Heart right ventricle (tissue), 16 donors: ENCODE measurements around the gene DIO3. TPM values are rescaled to one million over a fixed set of nuclear protein-coding genes. Genes with fewer than 3 reads are reported as not detected.

Source experiments
- ATAC-seq, 8 donors: fragments of 200-7000 bp; cut with Tn5 transposase; one replicate each; pipeline ENCODE4 v1.9.1; 2020; ENCODE audit warnings: mild to moderate bottlenecking in 8 of 8, moderate library complexity in 8 of 8, moderate number of reproducible peaks in 1 of 8
- DNase-seq, 2 donors: peaks; one replicate each; pipeline ENCODE4 v3.0.0-alpha.2; 2020
- H3K27ac ChIP-seq, 10 donors: fragments of 200-600 bp; sonication (generic) in 2 of 10; one replicate each; pipeline versions ENCODE4 v1.5.0 to v1.8.0; 2020 to 2022; ENCODE audit warnings: mild to moderate bottlenecking in 3 of 10
- H3K27me3 ChIP-seq, 7 donors: fragments of 200-600 bp; one replicate each; pipeline ENCODE4 v1.8.0; 2021 to 2022; ENCODE audit warnings: mild to moderate bottlenecking in 2 of 7
- H3K36me3 ChIP-seq, 9 donors: fragments of 200-600 bp; sonication (generic) in 1 of 9; one replicate each; pipeline versions ENCODE4 v1.5.0 to v1.8.0; 2020 to 2022; ENCODE audit warnings: mild to moderate bottlenecking in 2 of 9
- H3K4me1 ChIP-seq, 9 donors: fragments of 200-600 bp; sonication (generic) in 1 of 9; one replicate each; pipeline versions ENCODE4 v1.5.0 to v1.8.0; 2020 to 2022; ENCODE audit warnings: mild to moderate bottlenecking in 4 of 9
- H3K4me3 ChIP-seq, 10 donors: fragments of 200-600 bp; sonication (generic) in 2 of 10; one replicate each; pipeline versions ENCODE4 v1.5.0 to v1.8.0; 2020 to 2022; ENCODE audit warnings: mild to moderate bottlenecking in 7 of 10, moderate library complexity in 2 of 10
- H3K9me3 ChIP-seq, 11 donors: fragments of 200-600 bp in 10 of 11; sonication (generic) in 2 of 11; one replicate each; pipeline versions ENCODE4 v1.5.0 to v1.8.0; 2013 to 2022; ENCODE audit warnings: mild to moderate bottlenecking in 2 of 11, control low read depth in 1 of 11, moderate library complexity in 1 of 11
- CTCF ChIP-seq, 9 donors: fragments of 200-600 bp; sonication (generic) in 2 of 9; IDR thresholded peaks; one replicate each; pipeline versions ENCODE4 v1.5.0 to v1.8.0; 2021 to 2022; ENCODE audit warnings: antibody characterized with exemption in 9 of 9, mild to moderate bottlenecking in 5 of 9, moderate library complexity in 1 of 9
- WGBS, 2 donors: extraction: QIAGEN DNeasy Blood & Tissue Kit; methylation state at CpG; one replicate each; pipeline ENCODE4 v1.1.7; 2013; ENCODE audit warnings: inconsistent platforms in 1 of 2; 5-methylcytosine and 5-hydroxymethylcytosine counted together
- intact Hi-C, 10 donors: fragments of 100-400 bp; cut with DNase I; formaldehyde crosslinking; loops; one replicate each; pipeline versions ENCODE4 v1.11.1 to v1.14.2; 2022
- polyA plus RNA-seq, 2 donors: library from polyadenylated mRNA; stranded (reverse); fragments of 200-250 nt; gene quantifications; one replicate each; pipeline ENCODE4 v1.2.3, GENCODE V29; 2013
- total RNA-seq, 10 donors: library from RNA; stranded (reverse); fragmentation: NEBNext Ultra II Directional in 3 of 10; extraction: Animal tissue kit (Norgen Biotek cat#: 25700) in 3 of 10; gene quantifications; one replicate each; pipeline versions ENCODE4 v1.2.1 to v1.2.4, GENCODE V29; 2021 to 2023
- donor health status: Arrhythmogenic right ventricular cardiomyopathy.
- donor health status: ischemic (EF 13 %, LVEDD 7.1; RV severe dilation, severe dysfunction).
- donor health status: healthy with polysubstance abuse.
- donor health status: DM: no; HTN: yes; CAD: no.
- donor health status: DM: no; HTN: no; CAD: no.
- donor health status: ischemic (EF 25% LVEDD 6.9; RV normal size, moderate dysfunction).
- donor health status: ischemic (EF 25% LVEDD 5.7; RV mildly dilated, moderate dysfunction).
- donor health status: healthy.
- donor health status: DM: yes; HTN: yes; CAD: no.
- donor health status: Ischemic cardiomyopathy.
- donor health status: ischemic (EF 35%, LVEDD 5.7; RV mildly dilated, moderate dysfunction).
- donor health status: nonischemic (EF 11% LVEDD 7.7; RV severe dilation, severe dysfunction).
- donor health status: DM: yes; HTN: yes; CAD: no.
- donor health status: PGD.
- donor health status: ischemic (EF 29% LVEDD 5.4; RV normal size, mild dysfunction).
- donor health status: nonischemic (EF 23%, LVEDD 6.1; RV moderate dilation, normal function).

DIO3 gene
- total and polyA plus RNA-seq, 12 donors = 0.15 to 0.33 (median 0.24) TPM; not detected in 8

- H3K4me1 ChIP-seq = peaks cover 0 to 6% (median 0%) of the 10 kb centered on the region in 9 donors
- H3K27me3 ChIP-seq = peaks cover 0 to 4% (median 0%) of the 10 kb centered on the region in 7 donors
- no peaks in the 10 kb centered on the region for H3K36me3 ChIP-seq
- intact Hi-C loops = no loop called here
- 88 to 93% methylated on average over 9 of the region's 9 CpGs for WGBS, 2 donors
- DNase-seq (no peak), ATAC-seq (no peak)
- no peak for TF ChIP-seq CTCF (IDR thresholded peaks at IDR 0.05)
- H3K4me3 ChIP-seq = no peak overlapping the region
- H3K9me3 ChIP-seq = peaks cover 0 to 8% (median 0%) of the 10 kb centered on the region in 11 donors
- no peak overlapping the region for H3K27ac ChIP-seq
These were observed 44.9 kb upstream of the DIO3 start for GRCh38 chr14:101516401-101516800.

- 73 to 79% methylated on average over 28 of the region's 28 CpGs for WGBS, 2 donors
- ATAC-seq = peak in 6 of 8 donors; percentile 6 to 54 (median 32)
- no peak for DNase-seq
- no peak overlapping the region for H3K27ac ChIP-seq
- H3K27me3 ChIP-seq = peaks cover 0 to 4% (median 0%) of the 10 kb centered on the region in 7 donors
- intact Hi-C loops = no loop called here
- H3K4me1 ChIP-seq = no peaks in the 10 kb centered on the region
- TF ChIP-seq CTCF (IDR thresholded peaks at IDR 0.05) = no peak
- H3K9me3 ChIP-seq = peaks cover 0 to 8% (median 0%) of the 10 kb centered on the region in 11 donors
- H3K4me3 ChIP-seq = no peak overlapping the region
- H3K36me3 ChIP-seq = no peaks in the 10 kb centered on the region
These were observed 42.5 kb upstream of the DIO3 start for GRCh38 chr14:101518611-101519473.

- intact Hi-C loops = no loop called here
- DNase-seq = no peak
- Histone ChIP-seq H3K36me3 (no peaks in the 10 kb centered on the region), H3K27ac (no peak overlapping the region), H3K9me3 (peaks cover 0 to under 1% (median 0%) of the 10 kb centered on the region in 11 donors), H3K27me3 (peaks cover 0 to 9% (median 0%) of the 10 kb centered on the region in 7 donors), H3K4me1 (no peaks in the 10 kb centered on the region), H3K4me3 (no peak overlapping the region)
- no peak for TF ChIP-seq CTCF (IDR thresholded peaks at IDR 0.05)
- ATAC-seq = peak in 6 of 8 donors; percentile 16 to 47 (median 22)
- 80 to 81% methylated on average over 30 of the region's 30 CpGs for WGBS, 2 donors
These were observed 40.4 kb upstream of the DIO3 start for GRCh38 chr14:101520621-101521472.

- Histone ChIP-seq H3K4me3 (no peak overlapping the region), H3K36me3 (no peaks in the 10 kb centered on the region), H3K9me3 (no peaks in the 10 kb centered on the region), H3K27ac (no peak overlapping the region), H3K27me3 (peaks cover 0 to 12% (median 2%) of the 10 kb centered on the region in 7 donors), H3K4me1 (no peaks in the 10 kb centered on the region)
- intact Hi-C loops = no loop called here
- 76 to 84% methylated on average over 17 of the region's 17 CpGs for WGBS, 2 donors
- DNase-seq (no peak), ATAC-seq (no peak)
- TF ChIP-seq CTCF (IDR thresholded peaks at IDR 0.05) = no peak
These were observed 39.8 kb upstream of the DIO3 start for GRCh38 chr14:101521473-101521915.
